K562 (cell line): ENCODE data around the gene SLCO2A1. TPM values are rescaled to one million over a fixed set of nuclear protein-coding genes. Genes with fewer than 3 reads are reported as not detected.

ENCODE experiments used
- ATAC-seq: fragments of 200-7000 bp; cut with Tn5 transposase; 3 replicates; pipeline ENCODE4 v1.9.1; 2020; ENCODE audit warnings: moderate library complexity
- BruUV-seq: library from RNA; stranded (reverse); fragments of 400-500 nt; replicated peaks from 2 replicates; lab custom pipeline; 2021; lab: Mats Ljungman, UMichigan
- CTCF ChIA-PET: fragments of 300-600 bp; formaldehyde crosslinking; extraction: SDS; loops from one replicate; lab custom pipeline; 2021; ENCODE audit warnings: low intra/inter-chr PET ratio; lab: Yijun Ruan, JAX
- POLR2A ChIA-PET: fragments of 300-600, 350-650 bp; sonication (Branson Sonifier 250); formaldehyde crosslinking; extraction: SDS; loops from one replicate; lab custom pipeline; 2021; ENCODE audit warnings: antibody characterized with exemption, inconsistent platforms; lab: Yijun Ruan, JAX
- DNase-seq, 4 experiments: peaks; one replicate each; pipeline versions ENCODE4 v3.0.0 to v3.0.0-alpha.2; 2011 to 2018; ENCODE audit warnings: low spot score in 3 of 4, mixed read lengths in 3 of 4; ENCODE audit errors: extremely low read depth in 1 of 4
- FAIRE-seq: peaks from 2 replicates; lab custom pipeline; 2011; peaks lifted over from hg19 to GRCh38; lab: Jason Lieb, UNC
- H2AFZ ChIP-seq: 2 replicates; pipeline ENCODE4 v1.6.0; 2011; ENCODE audit warnings: low read depth, low read length, control low read depth, inconsistent platforms
- H3K27ac ChIP-seq: fragments of 200-600 bp; 3 replicates; pipeline ENCODE4 v1.8.0; 2011; ENCODE audit warnings: low read depth, mild to moderate bottlenecking, control low read depth, inconsistent platforms, low read length, moderate library complexity, mixed read lengths; ENCODE audit errors: extremely low read depth
- H3K27me3 ChIP-seq, 2 experiments: fragments of 300-600 bp in 1 of 2; 2 replicates in 1 of 2; 3 replicates in 1 of 2; pipeline versions ENCODE4 v1.6.0 to v1.8.0; 2011; ENCODE audit warnings: inconsistent platforms in 2 of 2, low read length in 2 of 2, mild to moderate bottlenecking in 1 of 2, mixed read lengths in 1 of 2, moderate library complexity in 1 of 2; ENCODE audit not compliant: control insufficient read depth in 2 of 2, insufficient read depth in 2 of 2
- H3K36me3 ChIP-seq: fragments of 300-600 bp; 3 replicates; pipeline ENCODE4 v1.8.0; 2011; ENCODE audit warnings: mild to moderate bottlenecking, low read length, inconsistent platforms; ENCODE audit not compliant: control insufficient read depth, insufficient read depth
- H3K4me1 ChIP-seq, 2 experiments: fragments of 200-600 bp in 1 of 2; replicated peaks in 1 of 2; 2 replicates in 1 of 2; 3 replicates in 1 of 2; pipeline versions ENCODE4 v1.5.1 to v1.8.0; 2011; ENCODE audit warnings: inconsistent platforms in 2 of 2, low read length in 2 of 2, mild to moderate bottlenecking in 1 of 2, mixed read lengths in 1 of 2, moderate library complexity in 1 of 2; ENCODE audit not compliant: control insufficient read depth in 2 of 2, insufficient read depth in 2 of 2
- H3K4me2 ChIP-seq: 2 replicates; pipeline ENCODE4 v1.6.1; 2011; ENCODE audit warnings: low read length, control low read depth, inconsistent platforms, mixed read lengths; ENCODE audit not compliant: insufficient read depth
- H3K4me3 ChIP-seq: fragments of 200-600 bp; sonication (generic), shearing (Covaris generic); 2 replicates; pipeline ENCODE4 v1.5.1; 2016; ENCODE audit warnings: control low read depth, inconsistent platforms
- H3K79me2 ChIP-seq: fragments of 200-600 bp; 3 replicates; pipeline ENCODE4 v1.8.0; 2011; ENCODE audit warnings: low read length, inconsistent platforms; ENCODE audit not compliant: control insufficient read depth, insufficient read depth
- H3K9ac ChIP-seq, 2 experiments: 2 replicates each; pipeline versions ENCODE4 v1.6.0 to v1.6.1; 2011; ENCODE audit warnings: low read depth in 2 of 2, low read length in 2 of 2, control low read depth in 1 of 2, inconsistent platforms in 1 of 2, mild to moderate bottlenecking in 1 of 2, mixed read lengths in 1 of 2; ENCODE audit not compliant: insufficient read depth in 1 of 2
- H3K9me1 ChIP-seq: one replicate; pipeline ENCODE4 v1.6.0; 2011; ENCODE audit warnings: inconsistent platforms, mild to moderate bottlenecking, low read length, moderate library complexity; ENCODE audit not compliant: control insufficient read depth, insufficient read depth
- H3K9me3 ChIP-seq: replicated peaks from 2 replicates; pipeline ENCODE4 v1.5.1; 2011; ENCODE audit warnings: low read depth, low read length, inconsistent platforms; ENCODE audit not compliant: control insufficient read depth, insufficient read depth
- H4K20me1 ChIP-seq: replicated peaks from 2 replicates; pipeline ENCODE4 v1.6.1; 2011; ENCODE audit warnings: low read length, inconsistent platforms, mixed read lengths; ENCODE audit not compliant: control insufficient read depth, insufficient read depth
- CTCF ChIP-seq, 3 experiments: IDR thresholded peaks in 2 of 3; conservative IDR thresholded peaks in 1 of 3; 2 replicates each; pipeline ENCODE4 v1.5.1; 2011 to 2012; ENCODE audit warnings: low read length in 3 of 3, mild to moderate bottlenecking in 3 of 3, control low read depth in 2 of 3, improper control_type of control experiment in 1 of 3, inconsistent platforms in 1 of 3, low read depth in 1 of 3, mixed read lengths in 1 of 3, moderate library complexity in 1 of 3; ENCODE audit not compliant: insufficient read depth in 2 of 3
- CTCFL ChIP-seq: IDR thresholded peaks from 2 replicates; pipeline ENCODE4 v1.6.1; 2011; ENCODE audit warnings: borderline replicate concordance, low read depth, mild to moderate bottlenecking, moderate library complexity, low read length; ENCODE audit not compliant: insufficient read depth, poor library complexity, severe bottlenecking
- KAT8 ChIP-seq: fragments of 450-650 bp; IDR thresholded peaks from 2 replicates; pipeline ENCODE4 v1.6.1; 2016; ENCODE audit warnings: low read depth, mild to moderate bottlenecking
- L3MBTL2 ChIP-seq: fragments of 450-650 bp; IDR thresholded peaks from 2 replicates; pipeline ENCODE4 v1.6.1; 2016; ENCODE audit warnings: mild to moderate bottlenecking, moderate library complexity
- PCBP2 ChIP-seq: fragments of 200-400 bp; formaldehyde crosslinking; IDR thresholded peaks from 2 replicates; pipeline ENCODE4 v1.6.1; 2018; ENCODE audit warnings: low read length, low read depth, mild to moderate bottlenecking, moderate library complexity; ENCODE audit not compliant: poor library complexity, severe bottlenecking
- SIN3A ChIP-seq, 2 experiments: fragments of 150-350 bp in 1 of 2; IDR thresholded peaks; 2 replicates each; pipeline ENCODE4 v1.6.1; 2011 to 2016; ENCODE audit warnings: borderline replicate concordance in 2 of 2, low read depth in 2 of 2, low read length in 2 of 2, mild to moderate bottlenecking in 2 of 2, moderate library complexity in 2 of 2; ENCODE audit not compliant: control insufficient read depth in 1 of 2
- SMAD4 ChIP-seq: fragments of 250-450 bp; sonication (Bioruptor Pico); conservative IDR thresholded peaks from 2 replicates; pipeline ENCODE4 v1.8.0; 2021; ENCODE audit warnings: inconsistent platforms, mild to moderate bottlenecking, moderate library complexity
- SMC3 ChIP-seq: conservative IDR thresholded peaks from 2 replicates; pipeline ENCODE4 v1.6.1; 2011; ENCODE audit warnings: low read depth, low read length, improper control_type of control experiment; ENCODE audit not compliant: insufficient read depth
- TAF7 ChIP-seq: fragments of 450-650 bp; IDR thresholded peaks from 2 replicates; pipeline ENCODE4 v1.6.1; 2016; ENCODE audit warnings: missing genetic modification characterization, missing compliant biosample characterization
- ZBTB1 ChIP-seq: sonication (generic); formaldehyde crosslinking; IDR thresholded peaks from 2 replicates; pipeline ENCODE4 v1.8.1; 2023; ENCODE audit warnings: missing genetic modification reagents, low read depth, mild to moderate bottlenecking, borderline replicate concordance
- ZNF134 ChIP-seq: fragments of 250-450 bp; sonication (Bioruptor Pico); conservative IDR thresholded peaks from 2 replicates; pipeline ENCODE4 v1.4.0; 2020
- ZNF143 ChIP-seq: sonication (generic); formaldehyde crosslinking; IDR thresholded peaks from 2 replicates; pipeline ENCODE4 v1.9.0; 2022; ENCODE audit warnings: mild to moderate bottlenecking, missing genetic modification reagents
- ZNF23 ChIP-seq: fragments of 250-450 bp; sonication (Bioruptor Pico); IDR thresholded peaks from 2 replicates; pipeline ENCODE4 v1.4.0; 2020; ENCODE audit warnings: mild to moderate bottlenecking
- ZNF239 ChIP-seq: fragments of 250-450 bp; sonication (Bioruptor Pico); IDR thresholded peaks from 2 replicates; pipeline ENCODE4 v1.4.0; 2020; ENCODE audit warnings: mild to moderate bottlenecking
- ZNF24 ChIP-seq: fragments of 450-650 bp; IDR thresholded peaks from 2 replicates; pipeline ENCODE4 v1.6.1; 2016
- WGBS: fragments of 100-300 bp; shearing (Covaris generic); methylation state at CpG from one replicate; pipeline ENCODE4 v1.1.6; 2016; ENCODE audit warnings: low coverage, mixed read lengths; ENCODE audit not compliant: insufficient coverage; ENCODE audit errors: missing lambda C conversion rate; 5-methylcytosine and 5-hydroxymethylcytosine counted together
- in situ Hi-C: fragments of 300-500 bp; cut with MboI; formaldehyde crosslinking; loops from 4 replicates; pipeline ENCODE4 v1.15.0; 2018; ENCODE audit warnings: inconsistent platforms, mixed read lengths
- intact Hi-C: fragments of 100-400 bp; cut with micrococcal nuclease; formaldehyde crosslinking; loops from 2 replicates; pipeline ENCODE4 v1.14.2; 2022
- polyA plus RNA-seq, 8 experiments: library from polyadenylated mRNA; depleted of rRNA in 4 of 8; stranded (reverse) in 5 of 8; unstranded in 3 of 8; fragments of >200 nt; fragmentation: Nextera tagmentation in 2 of 8; fragmentation: Illumina TruSeq in 1 of 8; extraction: Ambion mirVana in 2 of 8; extraction: Trizol in 1 of 8; gene quantifications; 2 replicates each; pipeline versions ENCODE4 v1.2.1 to v1.2.3, GENCODE V29; 2011 to 2014; ENCODE audit warnings: inconsistent platforms in 1 of 8, missing spikeins in 1 of 8
- total RNA-seq, 7 experiments: library from RNA; depleted of rRNA in 6 of 7; stranded (reverse); fragments of >200 nt in 6 of 7; fragmentation: Illumina TruSeq in 2 of 7; extraction: Trizol in 2 of 7; gene quantifications; 2 replicates each; pipeline versions ENCODE4 v1.2.1 to v1.2.3, GENCODE V29; 2011 to 2021; ENCODE audit warnings: low replicate concordance in 1 of 7

Gene SLCO2A1
- total and polyA plus RNA-seq, 9 of the 15 experiments (the other 6 are each of a cell fraction or from before 2014, with no cell fraction given): 0.16 to 1.0 TPM; not detected in 7

DNA sequence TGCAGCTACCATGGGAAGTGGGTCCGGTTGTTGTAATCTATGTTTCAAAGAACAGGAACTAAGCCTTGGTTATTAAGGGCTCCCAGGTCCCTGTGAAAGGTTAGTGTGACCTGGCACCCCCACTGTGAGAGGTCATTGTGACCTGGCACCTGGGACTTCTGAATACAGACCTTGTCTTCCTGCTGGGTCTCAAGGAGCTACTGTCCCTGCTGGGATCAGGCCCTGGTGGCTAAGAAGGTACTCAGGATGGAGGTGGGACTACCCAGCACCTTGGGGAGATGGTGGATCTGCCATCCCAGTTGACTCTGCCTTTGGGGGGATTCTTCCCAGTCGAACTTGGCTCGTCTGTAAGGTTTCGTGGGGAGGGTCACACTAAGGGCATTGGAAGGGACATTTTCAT lies 10.3 kb upstream of the SLCO2A1 start (continued):
- TF ChIP-seq CTCFL (no peak), ZNF143 (CRISPR knock-in tag) (no peak), ZNF134 (CRISPR knock-in tag) (no peak), SMAD4 (CRISPR knock-in tag) (no peak), SIN3A (IDR thresholded peaks at IDR 0.05; ENCODE audit: borderline replicate concordance in 2 of 2, control insufficient read depth in 1 of 2, low read depth in 2 of 2, low read length in 2 of 2) (no peak), ZBTB1 (CRISPR knock-in tag) (no peak)

DNA sequence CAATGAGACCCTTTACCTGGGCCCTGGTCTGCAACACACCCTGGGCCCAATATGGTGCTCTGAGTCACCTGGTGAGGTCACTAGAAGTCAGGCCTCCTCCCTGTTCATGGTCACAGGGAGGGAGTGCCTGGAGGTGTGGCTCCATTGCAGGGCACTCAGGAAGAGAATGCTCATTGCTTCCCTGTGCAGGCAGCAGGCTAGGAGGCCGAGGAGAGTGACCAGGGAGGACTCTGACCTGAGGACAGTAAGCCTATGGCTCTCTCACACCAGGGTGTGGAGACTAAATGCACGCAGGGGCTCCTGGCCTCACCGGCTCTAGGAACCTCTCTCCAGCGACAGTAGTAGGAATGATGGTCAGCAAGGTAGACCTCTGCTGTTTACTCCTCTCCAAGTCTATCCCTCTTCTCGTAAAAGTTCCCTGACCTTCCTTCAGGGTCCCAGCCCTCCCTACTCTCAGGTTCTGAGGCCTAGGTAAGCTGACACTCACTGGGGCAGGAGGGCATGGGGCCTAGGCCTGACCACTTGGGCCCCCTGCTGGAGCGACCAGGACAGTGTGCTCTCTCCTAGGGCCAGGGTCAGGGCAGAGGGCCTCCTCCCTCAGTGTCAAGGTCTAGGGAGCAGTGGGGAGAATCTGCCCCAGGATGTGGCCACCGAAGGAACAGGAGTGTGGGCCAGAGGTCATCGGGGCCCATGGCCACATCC lies 9.6 kb upstream of the SLCO2A1 start:
- in situ Hi-C loops (no loop called here), intact Hi-C loops (loop anchor here (1.0 kb wide), 1 partner anchor 109 kb away; no protein-coding TSS in a partner anchor)
- no peaks in the 10 kb centered on the region for H3K9me3 ChIP-seq
- no TSS peak for BruUV-seq
- no peaks in the 10 kb centered on the region for H3K4me1 ChIP-seq
- H3K4me3 ChIP-seq: no peak overlapping the region
- 15% methylated on average over 7 of the region's 8 CpGs for WGBS
- H3K9ac ChIP-seq: no peak overlapping the region
- H2AFZ ChIP-seq: no peak overlapping the region
- H4K20me1 ChIP-seq: no peaks in the 10 kb centered on the region
- H3K9me1 ChIP-seq: no peaks in the 10 kb centered on the region
- FAIRE-seq (no peak), DNase-seq (peak; percentile 18 to 41 (median 23)), ATAC-seq (peak; percentile 97)
- CTCF ChIA-PET: no interaction called here
- H3K4me2 ChIP-seq: no peak overlapping the region
- no peak overlapping the region for H3K27ac ChIP-seq
- POLR2A ChIA-PET: interaction anchor here (0.6 kb wide), 1 partner anchor 88 kb away, joined by 3 read pairs; no protein-coding TSS in a partner anchor
- H3K27me3 ChIP-seq: peaks cover 0 to 10% of the 10 kb centered on the region in 2 experiments; a peak in 2 of 5 replicates
- H3K36me3 ChIP-seq: no peaks in the 10 kb centered on the region
- no peaks in the 10 kb centered on the region for H3K79me2 ChIP-seq
- no peak for TF ChIP-seq L3MBTL2
- TF ChIP-seq TAF7 (tag): no peak
- TF ChIP-seq ZNF23 (CRISPR knock-in tag): no peak
- no peak for TF ChIP-seq ZNF24
- peak; percentile 44 to 51 (median 50); a peak in 5 of 6 replicates for TF ChIP-seq CTCF (IDR thresholded peaks at IDR 0.05 in 2 of 3, conservative IDR thresholded peaks at IDR 0.05 in 1 of 3; ENCODE audit: insufficient read depth in 2 of 3, low read depth in 1 of 3, low read length in 3 of 3)
- no peak for TF ChIP-seq KAT8
- TF ChIP-seq SMC3: 0 out of 2 replicates have a peak, but pooled peaks have one; percentile 9
- TF ChIP-seq ZNF239 (CRISPR knock-in tag): no peak
- no peak for TF ChIP-seq PCBP2
